HG03060 (cell line): ENCODE results near the gene SPON1.
"Not testable (repeated sequence)": the region's sequence is repeated elsewhere in the genome, so short reads cannot be mapped to it uniquely, and the experiment has no call there.

ENCODE experiments used
- ATAC-seq: cut with Tn5 transposase; IDR thresholded peaks from one replicate; pipeline ENCODE4 v1.9.1; 2021; ENCODE audit warnings: low read depth, moderate number of reproducible peaks; ENCODE audit not compliant: unreplicated experiment

Gene SPON1

DNA sequence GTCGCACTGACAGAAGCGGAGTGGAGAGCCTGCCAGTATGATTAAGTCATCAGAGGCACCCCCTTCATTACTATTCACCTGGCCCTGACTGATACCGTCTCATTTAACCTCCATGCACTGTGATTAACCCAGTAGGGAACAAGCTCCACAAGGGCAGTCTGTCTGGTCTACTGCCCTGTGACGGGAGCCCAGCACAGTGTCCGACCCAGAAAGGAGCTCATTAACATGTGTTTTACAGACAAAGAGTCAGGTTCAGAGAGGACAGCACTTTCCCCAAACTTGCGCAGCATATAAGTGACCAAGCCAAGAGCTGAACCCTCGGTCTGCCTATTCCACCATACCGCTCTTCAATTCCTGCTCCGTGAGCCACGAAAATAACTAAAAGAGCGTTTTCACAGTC, 266.9 kb downstream of the SPON1 start:
- ATAC-seq: no peak

DNA sequence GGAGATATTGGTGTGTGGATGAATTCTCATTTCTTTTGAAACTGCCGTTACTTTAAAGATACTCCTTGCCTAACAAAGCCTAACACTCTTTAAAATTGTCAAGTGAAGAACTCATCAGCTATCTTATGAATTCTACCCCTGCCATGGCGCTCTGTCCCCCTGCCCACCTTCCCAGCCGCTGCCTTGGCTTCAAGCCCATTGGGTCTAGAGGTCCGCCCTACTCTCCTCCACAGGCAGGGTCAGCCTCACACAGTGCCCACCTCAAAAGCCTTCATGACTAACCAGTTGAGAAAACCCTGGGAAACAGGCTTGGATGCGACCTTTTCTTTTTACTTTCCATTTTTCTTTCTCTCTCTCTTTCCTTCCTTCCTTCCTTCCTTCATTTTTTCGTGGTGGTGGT, 267.9 kb downstream of the SPON1 start:
- no peak for ATAC-seq

DNA sequence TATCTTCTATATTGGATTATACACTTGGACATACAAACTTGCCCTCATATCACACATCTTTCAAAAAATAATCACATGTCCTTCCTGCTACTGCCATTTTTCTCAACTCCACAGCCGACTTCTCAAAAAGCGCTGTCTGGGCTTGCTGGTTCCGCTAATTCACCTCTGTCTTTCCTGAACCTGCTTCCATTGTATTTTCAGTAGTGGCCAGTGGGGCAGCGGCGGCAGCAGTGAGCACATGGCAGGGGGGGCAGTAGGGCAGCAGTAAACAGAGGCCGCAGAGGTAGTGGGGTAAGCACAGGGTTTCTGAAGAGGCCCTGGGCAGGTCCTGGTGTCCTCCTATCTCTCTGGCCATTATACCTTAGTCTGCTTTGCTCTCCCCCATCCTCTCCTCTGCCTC, 270.1 kb downstream of the SPON1 start:
- no peak for ATAC-seq

DNA sequence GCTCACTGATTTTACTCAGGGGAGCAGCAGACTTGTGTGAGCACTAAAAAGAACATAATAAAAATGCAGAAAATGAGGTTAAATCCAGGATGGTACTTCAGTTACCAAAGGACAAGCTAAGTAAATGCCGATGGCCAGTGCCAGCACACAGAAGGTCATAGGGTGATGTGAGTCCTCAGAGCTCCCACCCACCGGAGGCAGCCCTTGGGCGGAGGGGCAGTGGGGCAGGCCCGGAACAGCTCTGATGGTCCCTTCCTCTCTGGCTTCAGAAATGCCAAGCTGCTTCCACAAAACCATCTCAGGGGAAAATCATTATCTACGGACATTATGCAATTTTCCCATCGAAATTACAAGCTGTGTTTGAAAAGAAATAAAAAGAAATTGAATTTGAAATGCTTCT, 271.9 kb downstream of the SPON1 start:
- no peak for ATAC-seq

DNA sequence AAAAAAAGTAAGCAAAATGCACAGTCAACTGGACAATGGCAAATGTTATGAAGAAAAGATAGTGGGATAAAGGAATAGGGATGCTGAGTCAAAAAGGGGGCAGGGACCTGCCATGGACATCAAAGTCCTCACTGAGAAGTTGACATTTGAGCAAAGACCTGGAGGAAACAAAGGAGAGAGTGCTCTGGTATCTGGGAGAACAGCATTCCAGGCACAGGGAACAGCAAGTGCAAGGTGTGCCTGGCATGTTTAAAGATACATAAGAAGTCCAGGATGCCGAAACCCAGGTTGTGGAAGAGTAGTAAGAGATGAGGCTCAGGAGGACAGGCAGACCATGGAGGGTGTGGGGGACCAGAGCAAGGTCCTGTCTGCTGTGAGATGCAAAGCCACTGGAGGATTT, 273.2 kb downstream of the SPON1 start:
- no peak for ATAC-seq

DNA sequence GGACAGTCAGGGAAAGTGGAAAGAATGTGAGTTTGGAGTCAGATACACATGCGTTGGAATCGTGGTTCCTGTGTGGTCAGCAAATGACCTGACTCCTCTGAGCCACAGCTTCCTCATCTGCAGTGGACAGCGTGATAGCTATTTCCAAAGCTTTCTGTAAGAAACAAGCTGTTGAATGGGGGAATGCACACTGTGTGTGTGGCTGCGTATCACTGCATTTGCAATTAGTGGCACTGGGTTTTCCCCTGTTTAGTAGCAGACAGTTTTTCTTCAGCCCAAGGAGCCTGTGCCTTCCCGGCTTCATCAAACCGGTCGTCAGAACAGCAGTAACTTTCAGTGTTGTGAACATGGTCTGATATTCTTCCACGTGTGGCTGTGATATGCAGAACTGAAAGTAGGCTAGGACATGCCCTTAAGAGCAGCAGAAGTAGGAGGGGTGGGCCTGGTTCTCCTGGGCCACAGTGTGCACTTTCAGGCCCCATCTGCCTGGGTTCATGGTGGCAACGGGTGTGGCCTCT, 275.0 kb downstream of the SPON1 start:
- ATAC-seq: peak; percentile 93

DNA sequence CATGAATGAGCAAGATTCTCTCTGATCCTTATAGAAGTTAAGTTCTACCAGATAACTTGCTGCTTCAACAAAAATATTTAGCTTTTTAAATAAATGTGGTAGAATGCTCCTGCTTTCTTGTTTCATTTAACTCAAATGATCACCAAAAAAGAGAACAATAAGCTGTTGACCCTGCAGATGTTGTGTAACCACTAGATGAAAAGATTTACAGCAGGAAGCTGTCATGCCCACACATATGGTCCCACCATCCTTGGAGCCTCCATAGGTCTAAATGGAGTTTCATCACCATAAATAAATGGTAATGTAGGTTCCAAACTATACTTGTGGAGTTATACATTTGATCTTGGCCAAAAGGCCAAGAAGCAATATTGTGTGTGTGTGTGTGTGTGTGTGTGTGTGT, 277.7 kb downstream of the SPON1 start:
- ATAC-seq: no peak

DNA sequence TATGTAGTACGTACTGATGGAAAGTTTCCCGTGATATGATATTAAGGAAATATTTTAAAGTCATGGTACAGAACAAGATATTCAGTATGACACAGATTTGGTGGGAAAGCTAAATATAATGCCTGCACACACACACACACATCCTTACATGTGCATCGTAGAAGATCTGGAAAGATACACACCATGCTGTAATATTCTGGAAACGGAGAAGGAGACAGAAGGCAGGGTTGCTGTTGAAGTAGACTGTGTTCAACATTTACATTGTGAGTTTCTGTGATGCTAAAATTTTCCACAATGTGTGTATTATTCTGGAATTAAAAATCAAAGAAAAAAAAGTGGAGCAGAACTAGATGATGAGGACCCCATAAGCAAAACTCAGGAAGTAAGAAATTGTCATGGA, 278.4 kb downstream of the SPON1 start:
- no peak for ATAC-seq

DNA sequence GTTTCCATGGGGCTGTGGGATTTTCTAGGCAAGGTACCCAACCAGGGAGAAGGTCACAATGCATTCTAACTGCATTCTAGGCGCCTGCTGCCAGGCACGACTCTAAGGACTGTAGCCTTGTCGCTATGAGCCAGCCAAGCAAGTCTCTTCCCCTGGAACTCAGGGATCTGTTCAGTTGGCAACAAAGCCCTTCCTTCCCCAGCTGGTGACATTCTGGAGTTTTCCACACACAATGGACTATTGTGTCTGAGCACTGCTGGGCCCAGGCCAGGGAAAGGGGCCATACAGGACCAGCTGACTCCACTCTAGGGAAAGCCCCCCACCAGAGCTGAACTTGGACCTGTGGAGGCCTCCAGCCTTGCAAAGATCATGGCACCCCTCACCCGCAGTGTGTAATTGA, 279.7 kb downstream of the SPON1 start:
- ATAC-seq: no peak

DNA sequence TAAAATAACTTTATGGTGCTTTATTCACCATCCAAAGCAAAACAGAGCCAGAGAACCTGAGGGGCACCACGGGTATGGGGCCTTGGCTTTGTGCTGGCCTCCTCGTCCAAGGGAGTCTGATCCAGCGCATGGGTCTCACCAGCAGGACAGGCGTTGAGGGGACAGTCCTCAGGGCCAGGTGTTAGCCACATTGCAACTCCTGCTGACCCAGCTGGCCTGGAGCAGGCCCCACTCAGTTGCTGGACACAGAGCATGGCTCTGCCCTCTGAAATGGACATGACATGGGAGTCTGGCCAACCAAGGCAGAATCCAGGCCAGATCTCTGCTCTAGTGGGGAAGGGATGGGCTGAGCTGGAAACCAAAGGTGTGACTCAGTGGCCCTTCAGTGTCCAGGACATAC, 280.2 kb downstream of the SPON1 start:
- ATAC-seq: no peak

DNA sequence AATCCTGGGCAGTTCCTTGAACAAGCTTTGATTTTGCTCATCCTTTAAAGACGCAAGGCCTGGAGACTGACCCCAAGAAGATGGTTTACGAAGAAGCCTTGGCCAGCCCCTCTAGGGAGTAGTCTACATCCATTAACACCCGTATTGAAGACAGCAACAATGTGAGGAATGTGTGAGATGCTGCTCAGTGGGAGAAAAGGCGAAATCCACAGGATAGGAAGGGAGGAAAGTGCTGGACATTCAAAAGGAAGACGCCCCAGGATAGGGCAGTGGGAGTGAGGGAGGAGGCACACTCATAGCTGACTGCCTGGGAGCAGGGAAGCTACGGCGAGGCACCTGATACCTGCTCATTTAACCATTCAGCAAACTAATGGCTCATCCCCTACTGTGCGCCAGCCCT, 282.4 kb downstream of the SPON1 start:
- ATAC-seq: no peak

DNA sequence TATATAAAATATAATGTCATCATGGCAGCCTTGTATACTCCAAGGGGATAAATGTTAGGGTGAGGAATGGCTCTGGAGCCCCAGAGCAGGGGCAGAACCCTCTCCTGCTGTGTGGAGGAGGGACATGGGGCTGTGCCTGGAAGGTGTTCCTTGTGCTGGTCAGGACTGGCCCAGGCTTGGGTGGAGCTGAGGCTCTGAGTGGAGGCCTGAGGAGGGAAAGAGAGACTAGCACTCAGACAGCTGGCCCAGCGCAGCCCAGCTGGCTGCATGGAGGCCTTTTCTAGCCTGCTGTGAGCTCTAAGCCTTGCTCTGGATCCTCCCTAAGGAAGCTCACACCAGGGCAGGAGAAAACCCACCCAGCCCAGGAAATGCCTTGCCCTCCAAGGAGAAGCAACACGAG, 282.9 kb downstream of the SPON1 start:
- ATAC-seq: no peak

DNA sequence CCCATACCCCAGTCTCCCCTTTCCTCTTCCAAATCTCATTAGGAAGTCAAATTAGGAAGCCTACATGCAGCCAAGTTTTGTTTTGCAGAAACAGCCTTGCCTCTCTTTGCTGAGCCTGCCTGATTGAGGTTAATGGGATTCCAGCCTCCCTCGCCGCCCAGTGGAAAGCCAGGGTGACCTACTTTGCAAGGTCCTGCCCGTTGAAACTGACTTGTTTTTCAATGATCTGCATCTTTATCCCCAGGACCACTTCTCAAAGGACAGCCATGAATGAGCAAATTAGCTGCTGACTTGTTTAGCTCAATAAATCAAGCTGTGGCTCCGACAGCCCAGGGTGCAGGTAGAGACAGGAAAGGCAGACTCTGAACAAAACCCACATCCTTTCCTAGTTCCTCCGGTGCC, 286.1 kb downstream of the SPON1 start:
- ATAC-seq: no peak

DNA sequence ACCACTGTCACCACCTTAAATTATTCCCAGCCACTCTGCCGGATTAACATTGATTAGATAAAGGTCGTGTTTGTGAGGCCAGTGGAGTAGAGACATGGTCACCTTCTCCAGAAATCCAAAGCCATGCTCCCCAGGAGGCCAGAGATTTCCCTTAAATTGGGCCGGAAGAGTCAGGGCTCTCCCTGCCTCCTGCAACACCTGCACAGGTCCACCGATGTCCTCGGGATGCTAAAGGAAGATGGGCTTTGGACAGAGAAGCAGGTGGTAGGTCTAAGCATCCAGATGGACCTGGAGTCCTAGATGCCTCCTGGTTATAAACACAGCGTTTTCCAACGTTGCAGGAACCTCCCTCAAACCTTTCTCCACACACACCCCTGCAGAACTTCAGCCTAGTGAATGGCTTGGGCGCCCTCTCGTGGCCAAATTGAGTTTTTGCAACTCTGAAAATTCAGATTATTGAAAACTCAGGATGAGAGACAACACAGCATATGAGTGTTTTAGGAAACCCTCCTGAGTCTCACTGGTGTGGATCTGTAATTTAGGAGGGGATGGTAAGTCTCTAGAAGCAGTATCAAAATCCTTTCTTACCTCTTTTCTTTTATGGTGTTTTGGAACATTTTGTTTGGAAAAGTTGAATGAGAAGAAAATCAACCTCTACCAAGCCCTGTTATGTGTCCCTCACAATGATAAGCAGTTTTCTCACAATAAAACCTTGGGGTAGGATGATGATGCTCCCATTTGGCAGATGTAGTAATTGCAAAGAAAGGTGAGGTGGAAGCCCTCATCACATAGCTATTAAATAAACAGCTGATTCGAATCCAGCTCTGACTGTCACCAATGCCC, 286.8 kb downstream of the SPON1 start:
- ATAC-seq: no peak

DNA sequence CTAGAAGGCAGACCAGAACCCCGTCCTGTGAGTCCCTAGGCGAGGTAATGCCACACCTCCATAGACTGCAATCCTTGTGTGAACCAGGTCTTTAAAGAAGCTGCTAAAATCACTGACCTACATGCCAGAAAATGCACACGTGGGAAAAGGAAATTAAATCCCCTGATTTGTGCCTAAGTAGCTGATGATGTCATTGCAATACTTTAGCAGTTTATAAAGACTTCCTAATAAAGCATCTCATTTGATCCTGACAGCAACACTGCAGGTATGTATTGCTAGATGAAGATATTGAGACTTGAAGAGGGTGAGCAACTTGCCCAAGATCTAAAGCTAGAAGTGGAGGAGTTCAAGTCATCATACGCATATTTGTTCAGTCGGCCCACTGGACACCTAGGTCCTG, 289.2 kb downstream of the SPON1 start:
- ATAC-seq: no peak

DNA sequence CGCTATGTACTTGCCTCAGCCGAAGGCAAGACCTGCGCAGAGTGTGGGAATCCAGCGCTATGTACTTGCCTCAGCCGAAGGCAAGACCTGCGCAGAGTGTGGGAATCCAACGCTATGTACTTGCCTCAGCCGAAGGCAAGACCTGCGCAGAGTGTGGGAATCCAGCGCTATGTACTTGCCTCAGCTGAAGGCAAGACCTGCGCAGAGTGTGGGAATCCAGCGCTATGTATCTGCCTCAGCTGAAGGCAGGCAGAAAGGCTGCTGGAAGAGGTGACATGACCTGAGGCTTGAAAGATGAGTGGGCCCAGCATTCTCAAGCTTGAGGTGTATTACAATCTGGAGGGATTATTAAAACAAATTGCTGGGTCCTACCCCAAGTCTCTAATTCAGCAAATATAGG, 290.0 kb downstream of the SPON1 start:
- not testable (repeated sequence) for ATAC-seq

DNA sequence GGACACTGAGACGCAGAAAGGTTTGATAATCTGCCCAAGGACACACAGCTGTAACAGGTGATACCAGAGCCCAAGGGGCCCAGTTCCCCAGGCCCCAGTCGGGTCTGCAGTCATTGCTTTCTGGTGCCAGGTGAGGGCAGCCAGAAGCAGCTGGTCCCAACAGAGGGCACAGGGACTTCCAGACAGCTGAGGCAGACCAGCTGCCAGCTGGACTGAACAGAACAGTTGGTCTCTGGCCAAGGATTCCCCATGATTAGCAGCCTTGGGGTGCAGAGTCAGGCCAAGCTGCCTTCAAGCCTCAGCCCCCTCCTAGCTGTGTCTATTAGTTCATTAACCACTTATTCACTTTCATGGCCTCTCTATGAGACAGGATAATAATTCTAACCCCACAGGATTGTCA, 290.9 kb downstream of the SPON1 start:
- no peak for ATAC-seq

DNA sequence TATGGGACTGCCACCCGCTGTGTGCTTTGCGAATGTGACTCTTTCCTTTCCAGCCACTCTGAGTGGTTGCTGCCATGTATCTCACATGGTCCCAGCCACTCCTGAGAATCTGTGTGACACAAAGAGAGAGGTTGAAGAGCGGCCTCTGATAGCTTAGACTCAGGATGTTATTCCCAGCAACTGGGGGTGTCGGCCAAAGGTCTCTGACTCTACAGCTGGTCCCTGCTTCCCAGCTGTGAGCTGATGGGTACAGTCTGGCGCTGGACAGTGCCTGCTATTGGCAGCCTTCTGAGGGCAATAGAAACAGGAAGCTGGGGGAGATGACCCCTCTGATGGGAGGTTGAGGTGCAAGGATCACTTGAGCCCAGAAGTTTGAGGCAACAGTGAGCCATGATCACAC, 291.3 kb downstream of the SPON1 start:
- no peak for ATAC-seq

DNA sequence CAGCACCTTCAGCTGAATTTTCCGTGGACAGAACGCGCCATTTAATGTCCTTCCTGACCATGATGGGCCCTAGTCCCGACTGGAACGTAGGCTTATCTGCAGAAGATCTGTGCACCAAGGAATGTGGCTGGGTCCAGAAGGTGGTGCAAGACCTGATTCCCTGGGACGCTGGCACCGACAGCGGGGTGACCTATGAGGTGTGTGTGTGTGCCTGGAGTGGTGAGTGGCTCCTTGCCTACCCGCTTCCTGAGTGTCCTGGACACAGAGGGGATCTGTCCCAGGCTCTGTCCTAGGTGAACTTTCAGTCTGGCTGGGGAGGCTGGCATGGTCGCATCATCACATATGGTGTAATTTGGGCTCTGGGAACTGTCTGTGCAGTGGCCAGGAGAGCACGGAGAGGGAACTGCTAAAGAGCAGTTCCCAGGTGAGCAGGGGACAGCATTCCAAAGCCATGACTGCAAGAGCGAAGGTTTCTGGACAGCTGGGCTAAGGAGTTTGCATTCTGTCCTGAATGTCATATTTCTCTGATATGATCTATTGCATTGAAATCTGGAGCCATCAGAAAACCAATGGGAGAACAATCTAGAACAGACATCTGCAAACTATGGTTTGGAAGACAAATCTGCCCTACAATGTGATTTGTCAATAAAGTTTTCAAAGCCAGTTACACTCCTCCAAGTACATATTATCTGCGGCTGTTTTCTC, 292.2 kb downstream of the SPON1 start:
- no peak for ATAC-seq

DNA sequence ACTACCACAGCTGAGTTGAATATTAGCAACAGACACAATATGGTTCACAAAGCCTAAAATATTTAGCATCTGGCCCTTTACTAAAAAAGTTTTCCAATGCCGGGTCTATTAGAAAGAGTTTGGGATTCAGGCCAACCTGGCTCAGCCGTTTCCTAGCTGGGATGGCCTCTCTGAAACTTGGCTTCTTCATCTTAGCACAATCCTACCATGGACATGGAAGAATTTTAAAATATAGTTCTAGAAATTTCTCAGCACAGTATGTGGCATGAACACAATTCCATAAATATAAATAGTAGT, 292.7 kb downstream of the SPON1 start:
- ATAC-seq: no peak

DNA sequence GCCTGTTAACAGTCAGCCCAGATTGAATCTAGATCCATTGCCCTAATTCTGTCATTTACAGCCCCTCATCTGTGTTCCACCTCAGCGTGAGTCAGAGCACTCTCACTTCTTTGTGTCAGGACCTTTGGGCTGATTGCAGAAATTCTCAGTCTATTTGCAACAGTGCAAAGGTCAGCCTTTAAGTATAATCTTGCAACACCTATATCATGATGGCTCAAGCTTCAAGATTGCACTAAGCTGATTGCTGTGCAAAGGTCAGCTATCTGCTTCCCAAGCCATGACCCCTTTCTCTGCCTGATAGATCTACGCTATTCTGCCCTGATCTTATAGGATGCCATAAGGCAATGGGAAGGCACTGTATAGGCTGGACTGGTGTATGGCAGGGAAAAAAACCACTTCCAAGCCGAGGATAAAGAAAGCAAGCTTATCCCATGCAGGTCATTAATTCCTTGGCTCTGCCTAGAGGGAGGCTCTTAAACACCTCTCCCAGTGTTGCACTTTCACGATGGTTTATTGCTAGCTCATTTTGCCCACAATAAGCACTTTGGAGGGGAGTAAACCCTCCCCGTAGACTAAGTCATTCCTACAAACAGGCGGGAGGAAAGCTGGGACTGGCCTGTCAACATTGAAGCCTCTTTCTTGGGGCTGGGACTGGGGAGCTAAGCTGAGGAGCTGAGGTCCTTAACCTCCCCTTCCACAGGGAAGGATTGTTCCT, 295.9 kb downstream of the SPON1 start:
- no peak for ATAC-seq
